ENCODE data around the gene PCDHA5.

- no peak for TF ChIP-seq HNF4G (IDR thresholded peaks at IDR 0.05; ENCODE audit: borderline replicate concordance, low read depth, low read length)
- no peak for TF ChIP-seq HNF4G (CRISPR knock-in tag; IDR thresholded peaks at IDR 0.05; ENCODE audit: borderline replicate concordance, low read depth)
- TF ChIP-seq RAD21 (CRISPR knock-in tag; IDR thresholded peaks at IDR 0.05) = no peak
- TF ChIP-seq MNT (IDR thresholded peaks at IDR 0.05) = no peak
- TF ChIP-seq, protein P1, sequence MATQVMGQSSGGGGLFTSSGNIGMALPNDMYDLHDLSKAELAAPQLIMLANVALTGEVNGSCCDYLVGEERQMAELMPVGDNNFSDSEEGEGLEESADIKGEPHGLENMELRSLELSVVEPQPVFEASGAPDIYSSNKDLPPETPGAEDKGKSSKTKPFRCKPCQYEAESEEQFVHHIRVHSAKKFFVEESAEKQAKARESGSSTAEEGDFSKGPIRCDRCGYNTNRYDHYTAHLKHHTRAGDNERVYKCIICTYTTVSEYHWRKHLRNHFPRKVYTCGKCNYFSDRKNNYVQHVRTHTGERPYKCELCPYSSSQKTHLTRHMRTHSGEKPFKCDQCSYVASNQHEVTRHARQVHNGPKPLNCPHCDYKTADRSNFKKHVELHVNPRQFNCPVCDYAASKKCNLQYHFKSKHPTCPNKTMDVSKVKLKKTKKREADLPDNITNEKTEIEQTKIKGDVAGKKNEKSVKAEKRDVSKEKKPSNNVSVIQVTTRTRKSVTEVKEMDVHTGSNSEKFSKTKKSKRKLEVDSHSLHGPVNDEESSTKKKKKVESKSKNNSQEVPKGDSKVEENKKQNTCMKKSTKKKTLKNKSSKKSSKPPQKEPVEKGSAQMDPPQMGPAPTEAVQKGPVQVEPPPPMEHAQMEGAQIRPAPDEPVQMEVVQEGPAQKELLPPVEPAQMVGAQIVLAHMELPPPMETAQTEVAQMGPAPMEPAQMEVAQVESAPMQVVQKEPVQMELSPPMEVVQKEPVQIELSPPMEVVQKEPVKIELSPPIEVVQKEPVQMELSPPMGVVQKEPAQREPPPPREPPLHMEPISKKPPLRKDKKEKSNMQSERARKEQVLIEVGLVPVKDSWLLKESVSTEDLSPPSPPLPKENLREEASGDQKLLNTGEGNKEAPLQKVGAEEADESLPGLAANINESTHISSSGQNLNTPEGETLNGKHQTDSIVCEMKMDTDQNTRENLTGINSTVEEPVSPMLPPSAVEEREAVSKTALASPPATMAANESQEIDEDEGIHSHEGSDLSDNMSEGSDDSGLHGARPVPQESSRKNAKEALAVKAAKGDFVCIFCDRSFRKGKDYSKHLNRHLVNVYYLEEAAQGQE (IDR thresholded peaks at IDR 0.05; ENCODE audit: borderline replicate concordance in 1 of 2, low read depth in 1 of 2, low read length in 2 of 2) = no peak
- no peak for TF ChIP-seq KDM1A (CRISPR knock-in tag; IDR thresholded peaks at IDR 0.05)
- TF ChIP-seq, protein P2, sequence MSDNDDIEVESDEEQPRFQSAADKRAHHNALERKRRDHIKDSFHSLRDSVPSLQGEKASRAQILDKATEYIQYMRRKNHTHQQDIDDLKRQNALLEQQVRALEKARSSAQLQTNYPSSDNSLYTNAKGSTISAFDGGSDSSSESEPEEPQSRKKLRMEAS (IDR thresholded peaks at IDR 0.05) = no peak
- TF ChIP-seq, protein P3, sequence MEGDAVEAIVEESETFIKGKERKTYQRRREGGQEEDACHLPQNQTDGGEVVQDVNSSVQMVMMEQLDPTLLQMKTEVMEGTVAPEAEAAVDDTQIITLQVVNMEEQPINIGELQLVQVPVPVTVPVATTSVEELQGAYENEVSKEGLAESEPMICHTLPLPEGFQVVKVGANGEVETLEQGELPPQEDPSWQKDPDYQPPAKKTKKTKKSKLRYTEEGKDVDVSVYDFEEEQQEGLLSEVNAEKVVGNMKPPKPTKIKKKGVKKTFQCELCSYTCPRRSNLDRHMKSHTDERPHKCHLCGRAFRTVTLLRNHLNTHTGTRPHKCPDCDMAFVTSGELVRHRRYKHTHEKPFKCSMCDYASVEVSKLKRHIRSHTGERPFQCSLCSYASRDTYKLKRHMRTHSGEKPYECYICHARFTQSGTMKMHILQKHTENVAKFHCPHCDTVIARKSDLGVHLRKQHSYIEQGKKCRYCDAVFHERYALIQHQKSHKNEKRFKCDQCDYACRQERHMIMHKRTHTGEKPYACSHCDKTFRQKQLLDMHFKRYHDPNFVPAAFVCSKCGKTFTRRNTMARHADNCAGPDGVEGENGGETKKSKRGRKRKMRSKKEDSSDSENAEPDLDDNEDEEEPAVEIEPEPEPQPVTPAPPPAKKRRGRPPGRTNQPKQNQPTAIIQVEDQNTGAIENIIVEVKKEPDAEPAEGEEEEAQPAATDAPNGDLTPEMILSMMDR (CRISPR knock-in tag; IDR thresholded peaks at IDR 0.05) = no peak
- TF ChIP-seq CBX2 (IDR thresholded peaks at IDR 0.05; ENCODE audit: low read depth, low read length) = no peak
- TF ChIP-seq CBX2 (CRISPR knock-in tag; IDR thresholded peaks at IDR 0.05; ENCODE audit: low read depth) = no peak
- TF ChIP-seq ZNF513 (CRISPR knock-in tag; conservative IDR thresholded peaks at IDR 0.05) = no peak
- no peak for TF ChIP-seq ZFP36 (IDR thresholded peaks at IDR 0.05; ENCODE audit: borderline replicate concordance, low read depth, low read length, partially characterized antibody)
- no peak for TF ChIP-seq KDM2A (CRISPR knock-in tag; IDR thresholded peaks at IDR 0.05; ENCODE audit: borderline replicate concordance, low read depth)
Measured at GRCh38 chr5:140791089-140791488, 30.3 kb upstream of the PCDHA5 start.
